PFSK-1 (cell line): Measurements from ENCODE around the gene OR5K4.

Source experiments
- FOXP2 ChIP-seq: optimal IDR thresholded peaks from 2 replicates; pipeline ENCODE3; 2011; ENCODE audit warnings: borderline replicate concordance, control low read depth, inconsistent platforms; ENCODE audit not compliant: insufficient read depth; ENCODE audit errors: extremely low read length, extremely low read depth
- POLR2AphosphoS5 ChIP-seq: IDR thresholded peaks from 2 replicates; pipeline ENCODE4 v1.6.1; 2012; ENCODE audit warnings: low read depth, mild to moderate bottlenecking, control low read depth, low read length, moderate library complexity
- SIN3A ChIP-seq: IDR thresholded peaks from 2 replicates; pipeline ENCODE4 v1.6.1; 2012; ENCODE audit warnings: mild to moderate bottlenecking, low read length, moderate library complexity, borderline replicate concordance; ENCODE audit not compliant: insufficient read depth
- TAF1 ChIP-seq: IDR thresholded peaks from 2 replicates; pipeline ENCODE4 v1.6.1; 2012; ENCODE audit warnings: low read length, control low read depth, borderline replicate concordance; ENCODE audit not compliant: insufficient read depth
- TF ChIP-seq, protein P1 (sequence below), 2 experiments: IDR thresholded peaks; 2 replicates each; pipeline versions ENCODE4 v1.6.1 to v1.8.0; 2011 to 2012; ENCODE audit warnings: low read depth in 2 of 2, low read length in 2 of 2, control low read depth in 1 of 2, inconsistent platforms in 1 of 2, mild to moderate bottlenecking in 1 of 2, moderate library complexity in 1 of 2; ENCODE audit not compliant: insufficient read depth in 1 of 2

Gene OR5K4

DNA sequence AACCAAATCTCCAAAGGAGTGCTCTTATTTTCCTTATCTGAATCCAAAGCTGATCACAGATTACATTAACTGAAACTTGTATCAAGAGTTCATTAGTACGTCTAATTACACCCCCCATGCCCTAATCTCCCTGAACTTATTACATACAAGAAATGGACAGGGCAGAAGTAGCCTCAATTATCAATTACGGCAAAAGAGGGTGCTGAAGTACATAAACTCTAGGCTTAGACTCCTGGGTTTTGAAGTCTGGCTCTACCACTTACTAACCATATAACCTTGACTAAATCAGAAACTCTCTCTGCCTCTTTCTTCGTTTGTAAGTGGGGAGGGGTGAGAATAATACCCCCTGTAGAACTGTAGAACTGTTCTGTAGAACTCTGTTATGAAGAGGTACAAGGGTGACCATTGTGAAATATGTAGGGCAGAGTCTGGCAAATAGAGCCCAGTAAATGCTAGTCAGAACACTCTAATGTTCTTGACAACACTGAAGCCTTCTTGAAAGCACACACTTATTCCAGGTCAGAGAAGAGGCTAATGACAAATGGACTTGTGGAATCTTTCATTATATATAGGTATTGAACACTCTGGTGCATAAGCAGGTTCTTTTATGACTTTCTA, 19.6 kb upstream of the OR5K4 start:
- TF ChIP-seq FOXP2 (no peak), SIN3A (no peak), POLR2AphosphoS5 (no peak), TAF1 (no peak)
- TF ChIP-seq, protein P1, sequence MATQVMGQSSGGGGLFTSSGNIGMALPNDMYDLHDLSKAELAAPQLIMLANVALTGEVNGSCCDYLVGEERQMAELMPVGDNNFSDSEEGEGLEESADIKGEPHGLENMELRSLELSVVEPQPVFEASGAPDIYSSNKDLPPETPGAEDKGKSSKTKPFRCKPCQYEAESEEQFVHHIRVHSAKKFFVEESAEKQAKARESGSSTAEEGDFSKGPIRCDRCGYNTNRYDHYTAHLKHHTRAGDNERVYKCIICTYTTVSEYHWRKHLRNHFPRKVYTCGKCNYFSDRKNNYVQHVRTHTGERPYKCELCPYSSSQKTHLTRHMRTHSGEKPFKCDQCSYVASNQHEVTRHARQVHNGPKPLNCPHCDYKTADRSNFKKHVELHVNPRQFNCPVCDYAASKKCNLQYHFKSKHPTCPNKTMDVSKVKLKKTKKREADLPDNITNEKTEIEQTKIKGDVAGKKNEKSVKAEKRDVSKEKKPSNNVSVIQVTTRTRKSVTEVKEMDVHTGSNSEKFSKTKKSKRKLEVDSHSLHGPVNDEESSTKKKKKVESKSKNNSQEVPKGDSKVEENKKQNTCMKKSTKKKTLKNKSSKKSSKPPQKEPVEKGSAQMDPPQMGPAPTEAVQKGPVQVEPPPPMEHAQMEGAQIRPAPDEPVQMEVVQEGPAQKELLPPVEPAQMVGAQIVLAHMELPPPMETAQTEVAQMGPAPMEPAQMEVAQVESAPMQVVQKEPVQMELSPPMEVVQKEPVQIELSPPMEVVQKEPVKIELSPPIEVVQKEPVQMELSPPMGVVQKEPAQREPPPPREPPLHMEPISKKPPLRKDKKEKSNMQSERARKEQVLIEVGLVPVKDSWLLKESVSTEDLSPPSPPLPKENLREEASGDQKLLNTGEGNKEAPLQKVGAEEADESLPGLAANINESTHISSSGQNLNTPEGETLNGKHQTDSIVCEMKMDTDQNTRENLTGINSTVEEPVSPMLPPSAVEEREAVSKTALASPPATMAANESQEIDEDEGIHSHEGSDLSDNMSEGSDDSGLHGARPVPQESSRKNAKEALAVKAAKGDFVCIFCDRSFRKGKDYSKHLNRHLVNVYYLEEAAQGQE (IDR thresholded peaks at IDR 0.05; ENCODE audit: insufficient read depth in 1 of 2, low read depth in 2 of 2, low read length in 2 of 2): no peak

DNA sequence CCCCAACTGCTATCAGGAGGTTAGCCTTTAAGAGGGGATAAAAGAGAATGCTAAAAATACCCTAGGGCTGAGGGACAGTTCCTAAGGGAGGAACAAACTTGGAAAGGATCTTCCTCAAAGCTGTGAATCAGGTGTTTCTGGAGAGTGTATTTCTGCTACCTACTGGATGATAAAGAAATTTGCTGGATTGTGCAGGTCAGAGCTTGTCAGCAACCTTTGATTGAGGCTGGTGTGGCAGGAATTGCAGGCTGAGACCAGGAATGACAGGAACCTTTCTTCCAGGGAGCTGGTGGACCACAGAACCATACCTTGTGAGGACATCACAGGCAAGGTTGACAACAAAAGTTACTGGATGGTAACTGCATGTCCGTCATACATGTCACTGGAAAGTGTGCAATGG, 14.6 kb upstream of the OR5K4 start:
- TF ChIP-seq SIN3A (no peak), TAF1 (no peak), POLR2AphosphoS5 (no peak), FOXP2 (no peak)
- TF ChIP-seq, protein P1 (IDR thresholded peaks at IDR 0.05; ENCODE audit: insufficient read depth in 1 of 2, low read depth in 2 of 2, low read length in 2 of 2): no peak

DNA sequence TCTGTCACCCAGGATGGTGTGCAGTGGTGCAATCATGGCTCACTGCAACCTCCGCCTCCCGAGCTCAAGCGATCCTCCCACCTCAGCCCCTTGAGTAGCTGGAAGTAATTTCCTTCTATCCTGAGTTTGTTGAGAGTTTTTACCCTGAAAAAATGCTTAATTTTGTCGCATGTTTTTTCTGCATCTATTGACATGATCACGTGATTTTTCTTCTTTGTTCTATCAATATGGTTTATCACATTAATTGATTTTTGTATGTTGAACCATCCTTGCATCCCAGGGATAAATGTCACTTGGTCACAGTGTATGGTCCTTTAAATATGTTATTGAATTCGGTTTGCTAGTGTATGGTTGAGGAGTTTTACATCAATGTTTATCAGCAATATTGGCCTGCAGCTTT, 11.9 kb upstream of the OR5K4 start:
- no peak for TF ChIP-seq POLR2AphosphoS5
- TF ChIP-seq FOXP2: no peak
- TF ChIP-seq SIN3A: no peak
- TF ChIP-seq, protein P1 (IDR thresholded peaks at IDR 0.05; ENCODE audit: insufficient read depth in 1 of 2, low read depth in 2 of 2, low read length in 2 of 2): no peak
- no peak for TF ChIP-seq TAF1

DNA sequence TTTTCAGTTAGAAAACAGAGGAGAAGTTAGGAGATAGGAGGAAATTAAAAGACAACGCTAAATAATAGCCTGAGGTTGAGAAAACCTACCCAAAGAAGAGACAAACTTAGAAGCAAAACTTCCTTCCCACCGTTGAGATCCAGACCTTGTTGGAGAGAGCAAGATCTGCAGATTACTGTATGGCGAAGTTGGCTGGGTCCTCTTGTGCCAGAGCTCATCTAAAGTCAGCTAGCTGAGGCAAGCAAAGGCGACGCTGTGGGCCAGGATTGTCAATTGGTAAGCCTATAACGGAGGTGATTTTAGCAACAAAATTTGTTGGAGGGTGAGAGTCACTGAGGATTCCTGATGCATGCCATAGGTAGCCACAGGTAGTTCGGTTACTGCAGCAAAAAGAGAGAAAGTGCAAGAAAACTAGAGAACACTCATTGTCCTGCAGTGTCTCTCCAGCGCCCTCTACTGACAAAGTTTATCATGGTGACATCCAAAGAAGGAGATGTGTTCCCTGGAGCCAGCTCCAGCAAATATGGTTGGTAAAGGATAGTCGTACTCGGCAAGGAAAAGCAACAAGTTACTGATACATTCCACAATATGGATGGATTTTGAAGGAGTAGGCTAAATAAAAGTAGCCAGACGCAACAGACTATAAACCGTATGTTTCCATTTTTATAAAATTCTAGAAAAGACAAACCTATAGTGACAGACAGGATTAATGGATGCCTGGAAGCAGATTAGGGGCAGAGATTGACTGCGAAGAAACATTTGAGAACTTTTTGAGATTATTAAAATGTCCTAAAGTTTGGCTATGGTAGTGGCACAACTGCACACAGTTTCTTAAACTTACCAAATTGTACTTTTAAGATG, 9.8 kb upstream of the OR5K4 start:
- TF ChIP-seq TAF1: no peak
- TF ChIP-seq POLR2AphosphoS5: no peak
- no peak for TF ChIP-seq SIN3A
- no peak for TF ChIP-seq FOXP2
- TF ChIP-seq, protein P1 (IDR thresholded peaks at IDR 0.05; ENCODE audit: insufficient read depth in 1 of 2, low read depth in 2 of 2, low read length in 2 of 2): no peak
